ENCODE data around the gene HGS. TPM values are rescaled to one million over a fixed set of nuclear protein-coding genes. Genes with fewer than 3 reads are reported as not detected.

The HGS gene
- total and polyA plus RNA-seq, 2 of the 13 experiments (the other 11 are each of a cell fraction or from before 2014, with no cell fraction given) = 73.3 to 78.1 TPM

GRCh38 chr17:81702934-81703746, 19.3 kb downstream of the HGS start, which contains the start of gene MRPL12 (continued):
- TF ChIP-seq NFE2L1 (CRISPR knock-in tag; IDR thresholded peaks at IDR 0.05; ENCODE audit: borderline replicate concordance) = no peak; the same call in 1 of the 2 replicates
- no peak for TF ChIP-seq ZBTB37 (CRISPR knock-in tag; IDR thresholded peaks at IDR 0.05)
- TF ChIP-seq ZNF567 (CRISPR knock-in tag; IDR thresholded peaks at IDR 0.05; ENCODE audit: borderline replicate concordance) = no peak
- TF ChIP-seq MAFG (CRISPR knock-in tag; IDR thresholded peaks at IDR 0.05) = no peak
- TF ChIP-seq RAD21 (CRISPR knock-in tag; IDR thresholded peaks at IDR 0.05) = peak; percentile 47
- TF ChIP-seq ZNF598 (CRISPR knock-in tag; IDR thresholded peaks at IDR 0.05; ENCODE audit: borderline replicate concordance) = 0 out of 2 replicates have a peak, but pooled peaks have one; percentile 23
- TF ChIP-seq TRIM22 (IDR thresholded peaks at IDR 0.05) = no peak
- TF ChIP-seq POGK (CRISPR knock-in tag; conservative IDR thresholded peaks at IDR 0.05) = peak; percentile 99
- TF ChIP-seq ZNF597 (CRISPR knock-in tag; IDR thresholded peaks at IDR 0.05) = no peak
- 0 out of 2 replicates have a peak, but pooled peaks have one; percentile 30 for TF ChIP-seq ZNF724P (CRISPR knock-in tag; IDR thresholded peaks at IDR 0.05; ENCODE audit: borderline replicate concordance)
- no peak for TF ChIP-seq RFX1 (IDR thresholded peaks at IDR 0.05)
- peak; percentile 50; the same call in 1 of the 2 replicates for TF ChIP-seq ZNF777 (CRISPR knock-in tag; IDR thresholded peaks at IDR 0.05)
- TF ChIP-seq ATF1 (CRISPR knock-in tag; IDR thresholded peaks at IDR 0.05) = peak; percentile 73; the same call in 1 of the 2 replicates
- TF ChIP-seq ZFP36L2 (CRISPR knock-in tag; IDR thresholded peaks at IDR 0.05) = no peak
- TF ChIP-seq ZNF710 (CRISPR knock-in tag; IDR thresholded peaks at IDR 0.05; ENCODE audit: borderline replicate concordance) = peak; percentile 68; the same call in 1 of the 2 replicates
- no peak; the same call in 1 of the 2 replicates for TF ChIP-seq ZKSCAN5 (CRISPR knock-in tag; IDR thresholded peaks at IDR 0.05)
- no peak; the same call in 1 of the 2 replicates for TF ChIP-seq ZNF800 (CRISPR knock-in tag; IDR thresholded peaks at IDR 0.05)
- TF ChIP-seq ZNF879 (CRISPR knock-in tag; IDR thresholded peaks at IDR 0.05) = no peak
- peak; percentile 98 for TF ChIP-seq ZNF619 (CRISPR knock-in tag; IDR thresholded peaks at IDR 0.05)
- TF ChIP-seq ERF (CRISPR knock-in tag; IDR thresholded peaks at IDR 0.05) = peak; percentile 88
